Measurements from ENCODE around the gene PRR5L.

GRCh38 chr11:36253238-36253637 lies 42.9 kb upstream of the PRR5L start:
- TF ChIP-seq, protein P1, sequence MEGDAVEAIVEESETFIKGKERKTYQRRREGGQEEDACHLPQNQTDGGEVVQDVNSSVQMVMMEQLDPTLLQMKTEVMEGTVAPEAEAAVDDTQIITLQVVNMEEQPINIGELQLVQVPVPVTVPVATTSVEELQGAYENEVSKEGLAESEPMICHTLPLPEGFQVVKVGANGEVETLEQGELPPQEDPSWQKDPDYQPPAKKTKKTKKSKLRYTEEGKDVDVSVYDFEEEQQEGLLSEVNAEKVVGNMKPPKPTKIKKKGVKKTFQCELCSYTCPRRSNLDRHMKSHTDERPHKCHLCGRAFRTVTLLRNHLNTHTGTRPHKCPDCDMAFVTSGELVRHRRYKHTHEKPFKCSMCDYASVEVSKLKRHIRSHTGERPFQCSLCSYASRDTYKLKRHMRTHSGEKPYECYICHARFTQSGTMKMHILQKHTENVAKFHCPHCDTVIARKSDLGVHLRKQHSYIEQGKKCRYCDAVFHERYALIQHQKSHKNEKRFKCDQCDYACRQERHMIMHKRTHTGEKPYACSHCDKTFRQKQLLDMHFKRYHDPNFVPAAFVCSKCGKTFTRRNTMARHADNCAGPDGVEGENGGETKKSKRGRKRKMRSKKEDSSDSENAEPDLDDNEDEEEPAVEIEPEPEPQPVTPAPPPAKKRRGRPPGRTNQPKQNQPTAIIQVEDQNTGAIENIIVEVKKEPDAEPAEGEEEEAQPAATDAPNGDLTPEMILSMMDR (IDR thresholded peaks at IDR 0.05) = no peak
- TF ChIP-seq EP300 (IDR thresholded peaks at IDR 0.05) = no peak

Data from tibial nerve (tissue), 4 donors.